OCI-LY1 (cell line): Measurements from ENCODE around the gene BRME1.

Experiments used
- H2AFZ ChIP-seq: fragments of 200-600 bp; sonication (generic), shearing (Covaris generic); 2 replicates; pipeline ENCODE4 v1.6.0; 2014; ENCODE audit warnings: antibody characterized with exemption, mild to moderate bottlenecking, low read length
- H3F3A ChIP-seq: fragments of 200-600 bp; sonication (generic), shearing (Covaris generic); 2 replicates; pipeline ENCODE4 v1.6.0; 2014; ENCODE audit warnings: mild to moderate bottlenecking, antibody characterized with exemption, low read length, moderate library complexity; ENCODE audit not compliant: insufficient read depth
- H3K27ac ChIP-seq: fragments of 200-600 bp; sonication (generic); 2 replicates; pipeline ENCODE4 v1.5.1; 2014; ENCODE audit warnings: low read length, mixed run types, mild to moderate bottlenecking, low read depth; ENCODE audit not compliant: poor library complexity, severe bottlenecking
- H3K27me3 ChIP-seq: fragments of 200-600 bp; sonication (generic); 2 replicates; pipeline ENCODE4 v1.6.0; 2014; ENCODE audit warnings: antibody characterized with exemption, mild to moderate bottlenecking, low read length, moderate library complexity; ENCODE audit not compliant: insufficient read depth
- H3K36me3 ChIP-seq: fragments of 200-600 bp; sonication (generic); 2 replicates; pipeline ENCODE4 v1.6.1; 2014; ENCODE audit warnings: mild to moderate bottlenecking, antibody characterized with exemption, low read length, moderate library complexity, mixed read lengths; ENCODE audit not compliant: insufficient read depth
- H3K4me1 ChIP-seq: fragments of 200-600 bp; sonication (generic); 2 replicates; pipeline ENCODE4 v1.5.1; 2014; ENCODE audit warnings: mild to moderate bottlenecking, low read length, moderate library complexity; ENCODE audit not compliant: insufficient read depth, severe bottlenecking
- H3K4me2 ChIP-seq: fragments of 200-600 bp; sonication (generic), shearing (Covaris generic); 2 replicates; pipeline ENCODE4 v1.6.1; 2014; ENCODE audit warnings: low read length
- H3K4me3 ChIP-seq: fragments of 200-600 bp; sonication (generic); 2 replicates; pipeline ENCODE4 v1.5.1; 2014; ENCODE audit warnings: low read length, low read depth, mild to moderate bottlenecking, mixed read lengths; ENCODE audit not compliant: poor library complexity, severe bottlenecking
- H3K79me2 ChIP-seq: fragments of 200-600 bp; shearing (Covaris generic); 2 replicates; pipeline ENCODE4 v1.6.1; 2016; ENCODE audit warnings: mixed run types, low read length, mixed read lengths; ENCODE audit not compliant: insufficient read depth
- H3K9ac ChIP-seq: fragments of 200-600 bp; sonication (generic), shearing (Covaris generic); 2 replicates; pipeline ENCODE4 v1.6.1; 2014; ENCODE audit warnings: mild to moderate bottlenecking, low read length, mixed read lengths
- H3K9me2 ChIP-seq: fragments of 200-600 bp; sonication (generic), shearing (Covaris generic); 2 replicates; pipeline ENCODE4 v1.6.1; 2014; ENCODE audit warnings: low read depth, mild to moderate bottlenecking, low read length, mixed read lengths
- H3K9me3 ChIP-seq: fragments of 200-600 bp; shearing (Covaris generic); 2 replicates; pipeline ENCODE4 v1.6.1; 2014; ENCODE audit warnings: low read length, mixed read lengths
- H4K20me1 ChIP-seq: fragments of 200-600 bp; sonication (generic), shearing (Covaris generic); 2 replicates; pipeline ENCODE4 v1.6.0; 2016; ENCODE audit warnings: mild to moderate bottlenecking, low read length; ENCODE audit not compliant: insufficient read depth
- EZH2 ChIP-seq: fragments of 200-600 bp; sonication (generic), shearing (Covaris generic); IDR thresholded peaks from 2 replicates; pipeline ENCODE4 v1.8.0; 2017; ENCODE audit warnings: borderline replicate concordance, mixed run types, mild to moderate bottlenecking, antibody characterized with exemption, low read length, moderate library complexity, mixed read lengths
- TF ChIP-seq, protein P1 (sequence below): fragments of 200-600 bp; sonication (generic), shearing (Covaris generic); IDR thresholded peaks from 2 replicates; pipeline ENCODE4 v1.5.1; 2017; ENCODE audit warnings: mild to moderate bottlenecking, antibody characterized with exemption, low read length, moderate library complexity, mixed read lengths

Gene BRME1

DNA sequence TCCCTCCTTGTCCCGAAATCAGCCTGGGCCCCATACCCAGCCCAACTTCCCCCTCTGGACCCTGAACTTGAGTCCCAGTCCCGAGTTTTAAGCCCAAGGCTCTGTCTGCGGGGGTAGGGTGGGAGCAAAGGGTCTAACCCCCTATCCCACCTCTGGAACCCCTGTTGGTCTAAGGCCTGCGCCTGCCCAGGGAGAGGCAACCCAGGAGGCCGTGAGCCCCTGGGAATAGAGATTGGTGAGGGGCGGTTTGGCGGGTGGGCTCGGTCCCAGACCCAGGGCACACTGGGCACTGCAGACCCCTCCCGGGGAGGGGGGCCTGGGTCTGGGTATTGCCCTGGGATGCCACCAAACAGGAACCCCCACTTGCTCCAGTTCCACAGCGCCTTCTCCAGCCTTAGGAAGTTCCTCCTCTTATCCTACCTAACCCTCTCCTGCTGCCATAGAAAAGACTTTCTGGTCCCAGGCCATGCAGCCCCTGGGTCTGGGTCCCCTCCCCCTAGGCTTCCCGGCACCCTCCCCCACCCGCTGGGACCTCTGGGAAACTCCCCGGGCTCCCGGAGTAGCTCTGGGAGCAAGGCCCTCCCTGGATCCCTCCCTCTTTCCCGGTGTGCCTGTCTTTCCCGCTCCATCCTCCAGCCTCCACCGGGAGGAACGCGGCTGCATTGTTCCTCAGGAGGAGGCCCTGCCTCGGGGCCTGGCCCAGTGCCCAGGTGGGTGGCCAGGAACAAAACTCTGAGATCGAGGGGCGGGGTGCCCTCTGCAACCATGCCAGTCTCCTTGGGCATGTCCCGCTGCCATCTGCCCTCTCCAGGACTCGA, 62.6 kb downstream of the BRME1 start:
- H3K4me3 ChIP-seq, result peak overlapping the region; percentile 28
- H3K79me2 ChIP-seq, result no peaks in the 10 kb centered on the region
- TF ChIP-seq EZH2, result no peak
- TF ChIP-seq, protein P1, sequence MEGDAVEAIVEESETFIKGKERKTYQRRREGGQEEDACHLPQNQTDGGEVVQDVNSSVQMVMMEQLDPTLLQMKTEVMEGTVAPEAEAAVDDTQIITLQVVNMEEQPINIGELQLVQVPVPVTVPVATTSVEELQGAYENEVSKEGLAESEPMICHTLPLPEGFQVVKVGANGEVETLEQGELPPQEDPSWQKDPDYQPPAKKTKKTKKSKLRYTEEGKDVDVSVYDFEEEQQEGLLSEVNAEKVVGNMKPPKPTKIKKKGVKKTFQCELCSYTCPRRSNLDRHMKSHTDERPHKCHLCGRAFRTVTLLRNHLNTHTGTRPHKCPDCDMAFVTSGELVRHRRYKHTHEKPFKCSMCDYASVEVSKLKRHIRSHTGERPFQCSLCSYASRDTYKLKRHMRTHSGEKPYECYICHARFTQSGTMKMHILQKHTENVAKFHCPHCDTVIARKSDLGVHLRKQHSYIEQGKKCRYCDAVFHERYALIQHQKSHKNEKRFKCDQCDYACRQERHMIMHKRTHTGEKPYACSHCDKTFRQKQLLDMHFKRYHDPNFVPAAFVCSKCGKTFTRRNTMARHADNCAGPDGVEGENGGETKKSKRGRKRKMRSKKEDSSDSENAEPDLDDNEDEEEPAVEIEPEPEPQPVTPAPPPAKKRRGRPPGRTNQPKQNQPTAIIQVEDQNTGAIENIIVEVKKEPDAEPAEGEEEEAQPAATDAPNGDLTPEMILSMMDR, result no peak
- H3K4me1 ChIP-seq, result peaks cover 51% of the 10 kb centered on the region
- H3K9me3 ChIP-seq, result no peaks in the 10 kb centered on the region
- H4K20me1 ChIP-seq, result no peaks in the 10 kb centered on the region
- no peaks in the 10 kb centered on the region for H3K36me3 ChIP-seq
- peak overlapping the region; percentile 35 for H3K4me2 ChIP-seq
- no peaks in the 10 kb centered on the region for H3K27me3 ChIP-seq
- no peaks in the 10 kb centered on the region for H3F3A ChIP-seq
- H3K27ac ChIP-seq, result no peak overlapping the region
- H3K9me2 ChIP-seq, result no peaks in the 10 kb centered on the region
- H3K9ac ChIP-seq, result no peak overlapping the region
- no peak overlapping the region for H2AFZ ChIP-seq

DNA sequence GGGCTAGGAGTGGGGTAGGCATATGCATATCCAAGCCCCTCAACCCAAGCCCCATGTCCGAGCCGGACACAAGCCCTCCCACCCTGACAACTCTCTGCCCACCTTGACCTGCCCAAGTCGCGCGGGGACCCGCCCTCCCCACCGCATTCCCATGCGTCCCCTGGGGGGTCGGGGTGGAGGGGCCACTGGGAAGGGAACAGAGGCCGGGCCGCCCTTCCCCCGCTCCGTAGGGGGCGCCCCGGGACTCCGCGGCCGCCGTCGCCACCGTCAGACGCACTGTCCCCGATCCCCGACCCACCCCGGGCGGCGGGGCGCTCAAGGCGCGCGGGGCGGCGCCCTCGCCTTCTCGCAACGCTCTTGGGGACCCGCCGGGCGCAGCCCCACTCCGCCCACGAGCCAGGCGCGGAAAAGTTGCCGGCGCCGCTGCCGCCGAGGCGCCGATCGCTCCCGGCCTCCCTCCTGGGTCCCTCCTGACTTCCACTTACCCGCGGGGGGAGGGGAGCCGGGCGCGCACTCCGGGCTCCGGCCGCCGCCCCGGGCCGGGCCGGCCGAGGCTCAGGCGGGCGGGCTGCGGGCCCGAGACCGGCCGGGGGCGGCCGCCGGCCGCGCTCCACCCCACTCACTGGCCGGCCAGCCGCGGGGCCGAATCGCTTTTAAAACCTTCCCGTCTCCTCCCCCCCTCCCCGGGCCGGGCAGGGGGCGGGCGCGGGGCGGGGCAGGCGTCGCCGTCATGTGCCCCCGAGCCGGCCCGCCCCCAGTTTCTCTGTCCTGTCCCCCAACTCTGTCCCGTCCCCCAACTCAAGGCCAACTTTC, 63.4 kb downstream of the BRME1 start:
- Histone ChIP-seq H3F3A (no peaks in the 10 kb centered on the region), H2AFZ (no peak overlapping the region), H3K4me1 (peaks cover 51% of the 10 kb centered on the region), H3K9me2 (no peaks in the 10 kb centered on the region), H3K9ac (peak overlapping the region; percentile 52), H3K27me3 (no peaks in the 10 kb centered on the region), H3K9me3 (no peaks in the 10 kb centered on the region), H3K79me2 (no peaks in the 10 kb centered on the region), H3K4me3 (peak overlapping the region; percentile 59), H3K36me3 (no peaks in the 10 kb centered on the region), H3K27ac (no peak overlapping the region), H4K20me1 (no peaks in the 10 kb centered on the region), H3K4me2 (peak overlapping the region; percentile 68)
- TF ChIP-seq, protein P1, result peak; percentile 19; the same call in 1 of the 2 replicates
- no peak for TF ChIP-seq EZH2

DNA sequence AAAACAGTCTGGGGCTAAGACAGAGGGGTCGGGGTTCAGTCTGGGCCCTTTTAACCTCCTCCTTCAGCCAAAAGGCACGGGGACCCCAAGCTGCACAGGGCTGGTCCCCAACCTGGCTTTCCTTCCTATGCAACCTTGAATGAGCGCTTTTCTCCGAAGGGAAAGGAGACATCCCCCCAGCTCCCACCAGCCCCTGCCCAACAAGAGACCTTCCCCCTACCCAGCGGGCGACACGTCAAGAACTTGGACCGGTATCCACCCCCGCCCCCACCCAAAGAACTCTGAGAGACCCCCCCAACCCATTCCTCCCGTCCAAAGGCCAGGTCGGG, 64.0 kb downstream of the BRME1 start:
- Histone ChIP-seq H3K27ac (no peak overlapping the region), H3K9ac (peak overlapping the region; percentile 52; the same call in 1 of the 2 replicates), H3K79me2 (no peaks in the 10 kb centered on the region), H3K9me3 (no peaks in the 10 kb centered on the region), H3K4me3 (peak overlapping the region; percentile 59), H3K4me1 (peaks cover 51% of the 10 kb centered on the region), H2AFZ (no peak overlapping the region), H3K27me3 (no peaks in the 10 kb centered on the region), H3K4me2 (peak overlapping the region; percentile 68), H3K9me2 (no peaks in the 10 kb centered on the region), H3F3A (no peaks in the 10 kb centered on the region), H4K20me1 (no peaks in the 10 kb centered on the region), H3K36me3 (no peaks in the 10 kb centered on the region)
- no peak for TF ChIP-seq EZH2
- TF ChIP-seq, protein P1, result no peak
